Hippocampal formation (tissue), 2 donors: ENCODE measurements around the gene HMGCL.
"Not testable (repeated sequence)": the region's sequence is repeated elsewhere in the genome, so short reads cannot be mapped to it uniquely, and the experiment has no call there.

Experiments
- DNase-seq, 2 donors: peaks; one replicate each; lab custom pipeline; 2025; lab: John Stamatoyannopoulos, UW

HMGCL gene

DNA sequence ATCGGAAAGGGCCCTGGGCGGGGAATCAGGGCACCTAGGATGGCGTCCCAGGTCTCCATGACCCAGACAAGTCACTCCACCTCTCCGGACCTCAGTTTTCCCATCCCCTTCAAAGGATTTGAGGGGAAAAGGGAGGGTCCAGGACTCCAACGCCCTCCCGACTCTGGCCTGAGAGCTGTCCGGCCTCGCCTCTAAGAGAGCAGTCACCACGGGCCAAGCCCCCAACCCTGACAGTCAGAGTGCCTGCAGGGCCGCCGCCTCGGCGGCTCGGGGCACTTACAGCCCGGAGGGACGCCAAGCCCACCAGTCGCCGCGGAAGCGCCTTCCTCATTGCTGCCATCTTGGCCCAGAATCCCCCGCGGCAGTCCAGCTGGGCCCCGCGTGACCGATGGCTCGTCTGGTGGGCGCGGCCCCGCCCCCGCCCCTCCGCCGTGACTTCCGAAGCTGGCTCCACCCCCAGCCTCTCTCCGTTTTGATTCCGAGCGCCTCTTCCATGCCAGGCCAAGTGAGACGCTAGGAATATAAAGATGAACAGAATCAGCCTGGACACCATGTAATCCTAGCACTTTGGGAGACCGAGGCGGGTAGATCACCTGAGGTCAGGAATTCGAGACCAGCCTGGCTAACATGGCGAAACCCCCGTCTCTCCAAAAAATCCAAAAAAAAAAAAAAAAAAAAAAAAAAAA, at the start of gene HMGCL:
HMGCL (minus strand) TSS at position 354 of the 686 bp plus-strand sequence; CDS start at position 340, 14 bp downstream.
- peak; percentile 81 to 90 for DNase-seq

DNA sequence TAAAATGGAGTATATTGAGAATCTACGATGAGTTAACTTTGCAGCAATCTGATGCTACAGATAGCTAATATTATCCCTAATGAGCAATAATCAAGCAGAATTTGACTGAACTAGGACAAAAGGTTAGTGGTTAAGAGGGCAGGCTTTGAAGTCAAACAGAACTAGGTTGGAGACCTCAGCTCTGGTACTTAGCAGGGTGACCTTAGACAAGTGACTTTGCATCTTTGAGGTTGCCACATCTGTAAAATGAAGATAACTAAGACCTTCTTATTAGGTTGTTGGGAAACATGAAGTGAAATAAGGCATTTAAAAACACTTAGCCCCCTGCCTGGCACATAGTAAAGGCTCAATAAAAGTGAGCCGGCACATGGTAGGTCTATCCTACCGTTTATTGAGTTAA, 47.2 kb upstream of the HMGCL start:
- no peak for DNase-seq

DNA sequence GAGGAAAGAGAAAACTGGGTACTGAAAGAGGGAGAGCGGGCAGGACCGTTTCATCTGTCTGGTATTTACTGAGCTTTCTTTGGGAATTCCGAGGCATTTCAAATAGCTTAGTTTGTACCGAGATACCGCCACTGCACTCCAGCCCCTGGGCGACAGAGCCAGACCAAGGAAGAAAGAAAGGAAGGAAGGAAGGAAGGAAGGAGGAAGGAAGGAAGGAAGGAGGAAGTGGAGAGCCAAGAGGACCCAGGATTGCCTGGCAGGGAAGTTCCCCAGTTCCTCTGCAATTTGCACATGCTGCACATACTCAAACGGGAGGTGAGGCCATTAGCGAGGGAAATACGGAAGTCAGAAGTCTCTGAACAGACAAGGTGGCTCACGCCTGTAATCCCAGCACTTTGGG, 43.8 kb upstream of the HMGCL start:
- DNase-seq = no peak

DNA sequence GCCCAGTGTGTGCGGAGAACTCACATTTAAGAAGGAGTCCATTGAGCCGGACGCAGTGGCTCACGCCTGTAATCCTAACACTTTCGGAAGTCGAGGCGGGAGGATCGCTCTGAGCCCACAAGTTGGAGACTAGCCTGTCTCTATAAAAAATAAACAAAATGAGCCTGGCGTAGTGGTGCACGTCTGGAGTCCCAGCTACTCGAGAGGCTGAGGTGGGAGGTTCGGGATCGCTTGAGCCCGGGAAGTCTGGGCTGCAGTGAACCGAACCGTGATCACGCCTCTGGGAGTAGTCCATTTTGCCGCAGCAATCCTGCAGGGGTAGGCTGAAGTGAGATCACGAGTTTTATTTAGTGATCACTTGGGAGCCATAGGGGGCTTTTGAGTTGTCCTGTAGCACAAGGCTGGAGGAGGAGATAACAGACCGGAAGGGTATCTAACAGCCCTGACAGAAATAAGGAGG, 43.4 kb upstream of the HMGCL start:
- DNase-seq = peak in 1 of 2 donors; percentile 13

DNA sequence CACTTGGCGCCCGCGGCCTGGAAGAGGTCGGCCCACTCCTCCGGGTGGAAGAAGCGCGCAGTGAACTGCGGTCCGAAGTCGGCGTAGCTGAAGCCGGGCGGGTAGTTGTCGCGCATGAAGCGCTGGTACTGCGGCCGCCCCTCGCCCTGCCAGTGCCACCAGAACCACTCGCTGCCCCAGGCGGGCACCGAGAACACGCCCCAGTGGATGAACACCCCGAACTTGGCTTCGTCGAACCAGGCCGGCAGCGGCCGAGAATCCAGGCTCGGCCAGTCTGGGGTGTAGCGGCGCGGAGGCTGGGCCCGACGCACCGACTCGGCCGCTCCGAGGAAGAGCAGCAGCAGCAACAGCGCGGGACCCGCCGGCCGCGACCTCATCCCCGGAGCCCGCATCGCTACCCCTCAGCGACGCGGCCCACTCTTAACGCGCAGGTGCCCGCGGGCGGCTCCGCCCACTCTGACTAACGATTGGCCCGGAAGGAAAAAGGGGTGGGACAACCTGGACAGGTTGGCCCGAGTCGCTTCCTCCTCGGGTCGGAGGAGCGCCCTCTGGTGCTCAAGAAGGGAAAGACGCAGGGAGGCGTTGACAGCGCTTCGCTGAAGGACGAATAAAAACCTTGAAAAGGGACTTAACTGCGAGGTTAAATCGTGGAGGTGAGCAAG, 42.8 kb upstream of the HMGCL start, which contains the start of gene FUCA1:
FUCA1 (minus strand) TSS at position 396 of the 662 bp plus-strand sequence; CDS start at position 392, 4 bp downstream.
- DNase-seq = peak; percentile 89 to 93

DNA sequence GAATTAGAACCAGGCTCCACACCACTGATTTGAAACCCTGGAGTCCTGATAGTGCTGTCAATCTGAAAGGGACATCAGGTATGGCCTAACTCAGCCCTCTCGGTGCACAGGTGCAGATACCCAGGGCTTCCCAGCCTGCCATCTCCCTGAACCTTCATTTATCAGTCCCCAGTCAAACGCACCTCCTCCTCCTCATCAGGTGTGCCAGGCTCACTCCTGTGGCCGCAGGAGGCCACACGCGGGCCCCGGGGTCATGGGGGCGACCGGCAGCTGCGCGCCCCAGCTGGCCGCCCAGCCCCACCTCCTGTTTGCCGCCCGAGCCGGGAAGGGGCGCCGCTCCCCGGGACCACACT, 42.3 kb upstream of the HMGCL start:
- no peak for DNase-seq

DNA sequence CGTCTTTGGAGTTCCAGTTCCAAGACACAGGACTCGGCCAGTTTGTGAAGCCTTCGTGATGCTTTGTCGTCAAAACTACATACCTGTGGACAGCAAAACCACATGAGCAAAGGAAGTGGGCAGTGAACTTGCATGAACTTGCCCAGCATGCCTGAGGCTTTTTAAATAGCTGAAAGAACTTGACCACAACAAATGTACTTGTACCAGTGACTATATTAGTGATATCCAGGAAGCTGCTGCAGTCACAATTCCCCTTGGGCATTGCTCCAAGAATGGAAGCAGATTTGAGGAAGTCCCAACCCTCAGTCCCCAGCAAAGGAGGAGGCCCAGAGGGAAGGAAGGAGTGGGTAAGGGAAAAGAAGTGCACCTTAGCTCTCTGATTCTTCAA, 40.3 kb upstream of the HMGCL start:
- DNase-seq = peak in 1 of 2 donors; percentile 1

DNA sequence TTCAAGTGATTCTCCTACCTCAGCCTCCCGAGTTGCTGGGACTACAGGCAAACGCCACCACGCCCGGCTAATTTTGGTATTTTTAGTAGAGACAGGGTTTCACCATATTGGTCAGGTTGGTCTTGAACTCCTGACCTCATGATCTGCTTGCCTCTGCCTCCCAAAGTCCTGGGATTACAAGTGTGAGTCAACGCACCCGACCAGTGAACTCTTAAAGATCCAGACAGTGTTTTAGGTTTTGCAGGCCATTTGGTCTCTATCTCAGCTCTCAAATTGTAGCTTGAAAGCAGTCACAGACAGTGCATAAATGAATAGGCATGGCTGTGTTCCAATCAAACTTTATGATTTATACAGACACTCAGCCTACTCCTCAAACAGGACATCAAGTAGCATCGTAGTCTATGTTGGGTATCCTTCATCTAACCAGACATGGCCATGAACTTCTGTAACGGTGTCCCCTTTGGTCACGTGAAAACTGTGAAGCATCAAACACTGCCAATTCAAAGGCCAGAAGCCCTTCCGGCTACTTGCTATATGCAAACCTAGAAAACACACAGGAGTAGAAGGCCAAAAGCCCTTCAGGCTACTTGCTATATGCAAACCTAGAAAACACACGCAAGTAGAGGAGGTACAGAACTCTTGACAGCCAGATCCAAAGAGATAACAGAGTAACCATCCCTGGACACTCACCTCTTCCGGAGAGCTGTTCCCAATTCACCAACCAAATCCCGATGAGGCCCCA, 39.7 kb upstream of the HMGCL start:
- no peak for DNase-seq

DNA sequence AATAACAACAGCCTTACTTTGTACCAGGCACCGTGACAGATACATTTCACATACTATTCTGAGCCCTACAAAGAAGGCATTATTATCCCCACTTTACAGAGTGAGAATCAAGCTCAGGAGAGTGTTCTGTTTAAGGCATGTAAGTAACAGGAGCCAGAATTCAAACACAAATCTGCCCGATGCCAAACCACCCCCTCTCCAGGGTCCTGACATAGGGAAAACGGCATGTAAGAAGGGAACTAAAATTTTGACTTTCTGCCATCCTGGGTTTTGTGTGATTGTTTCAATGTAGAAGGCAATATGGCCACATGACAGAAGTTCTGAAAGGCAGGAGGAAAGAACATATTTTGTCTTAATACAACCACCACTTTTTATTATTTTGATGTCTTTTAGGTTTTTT, 37.4 kb upstream of the HMGCL start:
- DNase-seq = no peak

DNA sequence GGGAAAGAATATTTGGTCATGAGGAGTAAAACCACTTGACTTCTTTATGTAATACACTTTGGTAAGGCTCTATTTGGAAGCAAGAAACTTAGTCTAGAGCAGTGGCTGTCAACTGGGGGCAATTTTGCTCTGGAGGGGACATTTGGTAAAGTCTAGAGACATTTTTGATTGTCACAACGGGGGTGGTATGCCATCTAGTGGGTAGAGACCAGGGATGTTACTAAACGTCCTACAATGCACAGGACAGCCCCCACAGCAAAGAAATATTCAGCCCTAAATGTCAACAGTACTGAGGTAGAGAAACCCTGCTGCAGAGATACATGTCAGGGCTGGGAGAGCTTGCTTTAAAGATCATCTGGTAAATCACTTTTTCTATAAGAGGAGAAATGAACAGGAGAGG, 29.3 kb upstream of the HMGCL start:
- DNase-seq = no peak

DNA sequence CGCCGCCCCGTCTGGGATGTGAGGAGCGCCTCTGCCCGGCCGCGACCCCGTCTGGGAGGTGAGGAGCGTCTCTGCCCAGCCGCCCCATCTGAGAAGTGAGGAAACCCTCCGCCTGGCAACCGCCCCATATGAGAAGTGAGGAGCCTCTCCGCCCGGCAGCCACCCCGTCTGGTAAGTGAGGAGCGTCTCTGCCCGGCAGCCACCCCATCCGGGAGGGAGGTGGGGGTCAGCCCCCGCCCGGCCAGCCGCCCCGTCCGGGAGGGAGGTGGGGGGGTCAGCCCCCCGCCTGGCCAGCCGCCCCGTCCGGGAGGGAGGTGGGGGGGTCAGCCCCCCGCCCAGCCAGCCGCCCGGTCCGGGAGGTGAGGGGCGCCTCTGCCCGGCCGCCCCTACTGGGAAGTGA, 27.9 kb upstream of the HMGCL start:
- not testable (repeated sequence) for DNase-seq

DNA sequence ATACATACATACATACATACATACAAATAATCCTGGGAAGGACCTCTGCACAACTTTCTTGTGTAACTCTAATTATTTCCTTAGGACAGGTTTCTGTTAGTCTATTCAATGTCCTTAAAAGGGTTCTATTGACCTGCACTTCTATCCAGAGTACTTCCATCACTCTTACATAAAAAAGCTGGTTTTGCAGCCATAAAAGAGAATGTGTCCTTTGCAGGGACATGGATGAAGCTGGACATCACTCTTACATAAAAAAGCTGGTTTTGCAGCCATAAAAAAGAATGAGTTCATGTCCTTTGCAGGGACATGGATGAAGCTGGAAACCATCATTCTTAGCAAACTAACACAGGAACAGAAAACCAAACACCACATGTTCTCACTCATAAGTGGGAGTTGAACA, 26.2 kb upstream of the HMGCL start:
- not testable (repeated sequence) for DNase-seq

DNA sequence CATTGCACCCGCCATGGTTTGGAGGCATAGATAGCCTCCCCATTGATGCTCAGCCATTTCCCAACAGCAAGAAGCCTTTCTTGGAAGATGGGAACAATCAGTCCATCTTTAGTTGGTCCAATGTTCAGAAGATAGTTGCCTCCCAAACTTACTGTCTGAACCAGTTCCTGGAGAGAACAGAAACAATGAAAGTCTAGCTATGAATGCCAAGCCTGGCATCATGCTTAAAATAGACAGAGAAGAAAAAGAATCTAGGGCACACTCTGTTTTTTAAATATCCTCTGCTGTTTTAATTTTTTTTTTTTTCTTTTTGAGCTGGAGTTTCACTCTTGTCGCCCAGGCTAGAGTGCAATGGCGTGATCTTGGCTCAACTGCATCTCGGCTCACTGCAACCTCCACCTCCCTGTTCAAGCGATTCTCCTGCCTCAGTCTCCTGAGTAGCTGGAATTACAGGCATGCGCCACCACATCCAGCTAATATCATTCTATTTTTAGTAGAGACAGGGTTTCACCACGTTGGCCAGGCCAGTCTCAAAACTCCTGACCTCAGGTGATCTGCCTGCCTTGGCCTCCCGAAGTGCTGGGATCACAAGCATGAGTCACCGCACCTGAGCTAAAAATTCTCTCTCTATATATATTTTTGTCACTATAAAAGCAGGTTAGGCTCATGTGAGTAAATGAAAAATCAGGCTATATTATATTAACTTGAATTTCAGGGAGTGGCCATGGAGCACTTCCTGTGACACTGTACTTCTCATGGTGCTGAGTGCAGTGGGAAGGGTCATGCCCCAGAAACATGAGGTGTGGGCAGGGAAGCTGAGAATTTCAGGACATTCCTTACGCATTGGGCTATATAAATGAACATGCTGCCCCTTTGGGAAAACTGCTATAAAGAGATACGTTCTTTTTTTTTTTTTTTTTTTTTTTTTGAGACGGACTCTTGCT, 23.7 kb upstream of the HMGCL start:
- DNase-seq = no peak

DNA sequence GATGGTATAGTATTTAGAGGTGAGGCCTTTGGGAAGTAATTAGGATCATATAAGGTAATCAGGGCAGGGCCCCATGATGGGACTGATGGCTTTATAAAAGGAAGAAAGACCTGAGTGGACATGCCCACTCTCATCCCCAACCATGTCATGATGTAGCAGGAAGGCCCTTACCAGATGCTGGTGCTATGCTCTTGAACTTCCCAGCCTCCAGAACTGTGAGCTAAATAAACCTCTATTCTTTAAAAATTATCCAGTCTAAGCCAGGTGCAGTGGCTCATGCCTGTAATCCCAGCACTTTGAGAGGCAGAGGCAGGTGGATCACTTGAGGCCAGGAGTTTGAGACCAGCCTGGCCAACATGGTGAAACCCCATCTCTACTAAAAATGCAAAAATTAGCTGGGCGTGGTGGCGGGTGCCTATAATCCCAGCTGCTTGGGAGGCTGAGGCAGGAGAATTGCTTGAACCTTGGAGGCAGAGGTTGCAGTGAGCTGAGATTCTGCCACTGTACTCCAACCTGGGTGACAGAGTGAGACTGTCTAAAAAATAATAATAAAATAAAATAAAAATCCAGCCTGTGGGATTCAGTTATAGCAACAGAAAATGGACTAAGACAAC, 22.4 kb upstream of the HMGCL start:
- DNase-seq = not testable (repeated sequence)

DNA sequence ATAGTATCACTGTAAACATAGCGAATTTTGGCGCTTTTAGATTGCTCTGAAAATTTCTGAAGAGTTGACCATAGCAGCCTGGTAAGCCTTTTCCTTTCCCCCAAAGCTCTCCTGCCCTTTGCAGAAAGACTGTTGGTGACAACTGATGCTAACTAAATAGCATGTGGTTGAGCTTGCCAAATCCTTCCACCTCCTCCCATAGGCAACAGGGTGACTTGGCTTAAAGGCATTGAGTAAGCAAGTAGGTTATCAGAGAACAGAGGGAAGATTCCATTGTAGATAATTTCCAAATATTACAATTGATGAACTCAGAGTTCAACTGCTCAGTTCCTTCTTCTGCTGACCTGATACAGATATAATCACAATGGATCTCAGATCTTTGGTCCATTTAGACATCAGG, 19.9 kb upstream of the HMGCL start:
- DNase-seq = no peak

DNA sequence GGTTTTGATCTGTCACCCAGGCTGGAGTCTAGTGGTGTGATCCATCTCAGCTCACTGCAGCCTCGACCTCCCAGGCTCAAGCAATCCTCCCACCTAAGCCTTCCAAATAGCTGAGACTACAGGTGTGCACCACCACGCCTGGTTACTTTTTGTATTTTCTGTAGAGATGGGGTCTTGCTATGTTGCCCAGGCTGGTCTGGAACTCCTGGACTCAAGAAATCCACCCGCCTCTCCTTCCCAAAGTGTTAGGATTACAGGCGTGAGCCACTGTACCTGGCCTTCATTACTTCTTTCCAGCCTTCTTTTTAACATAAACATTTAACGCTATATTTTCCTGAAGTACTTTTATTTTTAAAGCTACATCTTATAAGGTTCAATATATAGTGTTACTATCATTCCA, 18.4 kb upstream of the HMGCL start:
- DNase-seq = no peak

DNA sequence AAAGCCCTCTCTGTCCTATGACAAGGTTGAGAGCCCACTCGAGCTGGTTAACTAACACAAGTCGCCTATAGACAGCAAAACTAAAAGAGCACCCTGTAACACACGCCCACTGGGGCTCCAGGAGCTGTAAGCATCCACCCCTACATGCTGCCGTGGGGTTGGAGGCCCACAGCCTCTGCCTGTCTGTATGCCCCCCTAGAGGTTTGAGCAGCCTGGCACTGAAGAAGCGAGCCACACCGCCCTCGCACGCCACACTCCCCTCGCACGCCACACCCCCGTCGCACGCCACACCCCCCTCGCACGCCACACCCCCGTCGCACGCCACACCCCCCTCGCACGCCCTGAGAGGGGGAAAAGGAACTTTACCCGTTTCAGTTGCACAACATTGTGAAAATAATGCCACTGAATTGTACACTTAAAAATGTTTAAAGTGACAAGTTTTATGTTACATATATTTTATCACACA, 13.2 kb upstream of the HMGCL start:
- DNase-seq = peak in 1 of 2 donors; percentile 37

DNA sequence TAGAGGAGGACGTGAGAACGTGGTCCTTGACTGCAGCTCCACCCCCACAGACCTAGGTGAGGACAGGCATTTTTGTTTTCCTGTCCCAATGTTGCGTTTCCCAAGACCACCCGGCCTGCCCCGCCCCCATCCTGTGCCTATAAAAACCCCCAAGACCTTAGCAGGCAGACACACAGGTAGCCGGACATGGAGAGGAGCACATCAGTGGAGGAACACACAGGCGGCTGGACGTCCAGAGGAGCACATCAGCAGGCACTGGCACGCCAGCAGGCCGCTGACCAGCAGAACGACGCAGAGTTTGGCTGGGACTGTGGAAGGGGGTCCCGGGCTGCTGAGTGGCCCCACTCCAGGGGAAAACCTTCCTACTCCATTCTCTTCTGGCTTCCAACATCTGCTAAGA, 12.7 kb upstream of the HMGCL start:
- DNase-seq = no peak

DNA sequence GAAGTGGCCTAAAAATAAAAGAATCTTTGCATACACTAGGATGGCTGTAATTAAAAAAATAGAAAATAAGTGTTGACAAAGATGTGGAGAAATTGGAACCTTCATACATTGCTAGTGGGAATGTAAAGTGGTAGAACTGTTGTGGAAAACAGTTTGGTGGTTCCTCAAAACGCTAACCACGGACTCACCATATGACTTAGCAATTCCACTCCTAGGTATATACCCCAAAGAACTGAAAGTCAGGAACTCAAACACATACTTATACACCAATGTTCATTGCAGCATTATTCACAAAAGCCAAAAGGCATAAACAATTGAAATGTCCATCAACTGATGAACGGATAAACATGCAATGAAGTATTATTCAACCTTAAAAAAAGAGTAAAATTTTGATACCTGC, 10.8 kb upstream of the HMGCL start:
- DNase-seq = no peak

DNA sequence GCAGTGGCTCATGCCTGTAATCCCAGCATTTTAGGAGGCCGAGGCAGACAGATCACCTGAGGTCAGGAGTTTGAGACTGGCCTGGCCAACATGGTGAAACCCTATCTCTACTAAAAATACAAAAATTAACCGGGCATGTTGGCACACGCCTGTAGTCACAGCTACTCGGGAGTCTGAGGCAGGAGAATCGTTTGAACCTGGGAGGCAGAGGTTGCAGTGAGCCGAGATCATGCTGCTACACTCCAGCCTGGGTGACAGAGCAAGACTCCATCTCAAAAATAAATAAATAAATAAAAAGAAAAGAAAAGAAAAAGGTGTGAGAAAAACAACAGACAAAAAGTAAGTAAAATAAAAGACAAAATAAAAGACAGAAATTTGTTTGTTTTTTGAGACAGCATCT, 8.9 kb upstream of the HMGCL start:
- DNase-seq = not testable (repeated sequence)

DNA sequence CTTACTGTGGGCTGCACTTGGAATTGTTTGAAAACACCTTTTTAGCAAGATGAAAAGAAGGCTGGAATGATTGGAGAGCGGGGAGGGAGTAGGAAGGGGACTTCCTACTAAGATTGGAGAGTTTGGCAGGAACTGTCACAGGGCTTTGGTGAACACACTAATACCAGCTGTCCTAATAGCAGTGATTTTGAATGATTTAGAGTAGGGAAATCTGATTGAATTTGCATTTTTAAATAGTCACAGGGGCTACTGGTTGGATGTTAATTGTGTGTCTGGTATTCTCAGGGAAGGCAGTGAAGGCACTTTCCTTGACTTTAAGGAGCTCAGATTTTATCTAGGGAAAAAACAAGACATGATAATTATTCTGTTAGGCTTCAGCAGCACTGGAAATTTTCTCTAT, 2.5 kb upstream of the HMGCL start:
- no peak for DNase-seq
